Liver (tissue), 9 donors: ENCODE data around the gene ASPHD1. TPM values are rescaled to one million over a fixed set of nuclear protein-coding genes. Genes with fewer than 3 reads are reported as not detected.

ENCODE experiments used
- DNase-seq: peaks from one replicate; pipeline ENCODE4 v3.0.0-alpha.2; 2017; ENCODE audit warnings: low spot score
- H3K27ac ChIP-seq, 2 donors: one replicate each; pipeline ENCODE4 v1.7.0; 2013; ENCODE audit warnings: inconsistent platforms in 2 of 2, low read length in 2 of 2, control low read depth in 1 of 2, low read depth in 1 of 2, mild to moderate bottlenecking in 1 of 2
- H3K27me3 ChIP-seq, 4 donors: one replicate each; pipeline versions ENCODE4 v1.6.1 to v1.7.0; 2013; ENCODE audit warnings: low read length in 3 of 4, inconsistent platforms in 1 of 4, mild to moderate bottlenecking in 1 of 4, moderate library complexity in 1 of 4; ENCODE audit not compliant: control insufficient read depth in 4 of 4, insufficient read depth in 4 of 4
- H3K36me3 ChIP-seq, 4 donors: one replicate each; pipeline versions ENCODE4 v1.6.1 to v1.7.0; 2013; ENCODE audit warnings: low read length in 3 of 4, mild to moderate bottlenecking in 3 of 4, low read depth in 1 of 4, moderate library complexity in 1 of 4; ENCODE audit not compliant: control insufficient read depth in 4 of 4, insufficient read depth in 3 of 4
- H3K4me1 ChIP-seq, 4 donors: one replicate each; pipeline versions ENCODE4 v1.6.1 to v1.7.0; 2013; ENCODE audit warnings: low read length in 3 of 4, mild to moderate bottlenecking in 3 of 4, moderate library complexity in 1 of 4; ENCODE audit not compliant: control insufficient read depth in 4 of 4, insufficient read depth in 4 of 4
- H3K4me3 ChIP-seq, 3 donors: one replicate each; pipeline versions ENCODE4 v1.6.1 to v1.7.0; 2013; ENCODE audit warnings: low read length in 3 of 3, control low read depth in 1 of 3, low read depth in 1 of 3, mild to moderate bottlenecking in 1 of 3
- H3K9ac ChIP-seq, 2 donors: one replicate each; pipeline ENCODE4 v1.7.0; 2013; ENCODE audit warnings: low read length in 2 of 2, mild to moderate bottlenecking in 2 of 2, moderate library complexity in 2 of 2, control low read depth in 1 of 2, low read depth in 1 of 2
- H3K9me3 ChIP-seq, 4 donors: one replicate each; pipeline versions ENCODE4 v1.6.1 to v1.7.0; 2013; ENCODE audit warnings: low read length in 3 of 4; ENCODE audit not compliant: control insufficient read depth in 4 of 4
- EGR1 ChIP-seq, 2 donors: IDR thresholded peaks; 2 replicates each; pipeline ENCODE4 v1.6.1; 2016 to 2018; ENCODE audit warnings: antibody characterized with exemption in 2 of 2, low read depth in 2 of 2
- FOXA1 ChIP-seq: IDR thresholded peaks from 2 replicates; pipeline ENCODE4 v1.6.1; 2016; ENCODE audit warnings: antibody characterized with exemption
- FOXA2 ChIP-seq: IDR thresholded peaks from 2 replicates; pipeline ENCODE4 v1.6.1; 2016; ENCODE audit warnings: antibody characterized with exemption
- GABPA ChIP-seq, 2 donors: IDR thresholded peaks in 1 of 2; conservative IDR thresholded peaks in 1 of 2; 2 replicates each; pipeline ENCODE4 v1.6.1; 2016; ENCODE audit warnings: antibody characterized with exemption in 2 of 2, mild to moderate bottlenecking in 1 of 2, moderate library complexity in 1 of 2
- HNF4A ChIP-seq, 2 donors: conservative IDR thresholded peaks; 2 replicates each; pipeline ENCODE4 v1.6.1; 2016; ENCODE audit warnings: antibody characterized with exemption in 2 of 2, mild to moderate bottlenecking in 2 of 2
- HNF4G ChIP-seq: IDR thresholded peaks from 2 replicates; pipeline ENCODE4 v1.6.1; 2016; ENCODE audit warnings: antibody characterized with exemption
- JUND ChIP-seq, 2 donors: IDR thresholded peaks; 2 replicates each; pipeline ENCODE4 v1.6.1; 2016; ENCODE audit warnings: antibody characterized with exemption in 2 of 2
- NR2F2 ChIP-seq: IDR thresholded peaks from 2 replicates; pipeline ENCODE4 v1.6.1; 2016; ENCODE audit warnings: antibody characterized with exemption
- RAD21 ChIP-seq, 2 donors: IDR thresholded peaks; 2 replicates each; pipeline ENCODE4 v1.6.1; 2016; ENCODE audit warnings: antibody characterized with exemption in 2 of 2, mild to moderate bottlenecking in 2 of 2
- RXRA ChIP-seq, 2 donors: IDR thresholded peaks; 2 replicates each; pipeline ENCODE4 v1.6.1; 2017 to 2018; ENCODE audit warnings: antibody characterized with exemption in 2 of 2, mild to moderate bottlenecking in 1 of 2
- TAF1 ChIP-seq: conservative IDR thresholded peaks from 2 replicates; pipeline ENCODE4 v1.6.1; 2016; ENCODE audit warnings: antibody characterized with exemption, mild to moderate bottlenecking
- YY1 ChIP-seq: IDR thresholded peaks from 2 replicates; pipeline ENCODE4 v1.6.1; 2016; ENCODE audit warnings: antibody characterized with exemption, mild to moderate bottlenecking
- WGBS: extraction: QIAGEN DNeasy Blood & Tissue Kit; methylation state at CpG from one replicate; pipeline ENCODE4 v1.1.7; 2013; 5-methylcytosine and 5-hydroxymethylcytosine counted together
- polyA plus RNA-seq, 2 donors: library from polyadenylated mRNA; stranded (reverse) in 1 of 2; unstranded in 1 of 2; fragments of 200-250 nt in 1 of 2; fragments of >200 nt in 1 of 2; fragmentation: Nextera tagmentation in 1 of 2; extraction: Ambion mirVana in 1 of 2; gene quantifications; one replicate each; pipeline versions ENCODE4 v1.2.1 to v1.2.3, GENCODE V29; 2013 to 2015
- total RNA-seq, 2 donors: library from RNA; depleted of rRNA; stranded (reverse); fragments of >200 nt; gene quantifications; one replicate each; pipeline ENCODE4 v1.2.3, GENCODE V29; 2014
- TF ChIP-seq, protein P1 (sequence below): IDR thresholded peaks from 2 replicates; pipeline ENCODE4 v1.6.1; 2016; ENCODE audit warnings: antibody characterized with exemption
- TF ChIP-seq, protein P2 (sequence below): fragments of 150-350 bp; IDR thresholded peaks from 2 replicates; pipeline ENCODE4 v1.5.1; 2017; ENCODE audit warnings: improper control_type of control experiment, low read depth, low read length; ENCODE audit not compliant: missing input control
- TF ChIP-seq, protein P3 (sequence below): IDR thresholded peaks from 2 replicates; pipeline ENCODE4 v1.6.1; 2016; ENCODE audit warnings: antibody characterized with exemption
- TF ChIP-seq, protein P4 (sequence below): IDR thresholded peaks from 2 replicates; pipeline ENCODE4 v1.6.1; 2016; ENCODE audit warnings: antibody characterized with exemption
- donor health status: healthy.
- donor health status: healthy.
- donor health status: healthy.
- donor health status: healthy.
- donor health status: healthy.

ASPHD1 gene
- total and polyA plus RNA-seq, 4 donors, result 0.25 to 0.28 TPM; not detected in 2

DNA sequence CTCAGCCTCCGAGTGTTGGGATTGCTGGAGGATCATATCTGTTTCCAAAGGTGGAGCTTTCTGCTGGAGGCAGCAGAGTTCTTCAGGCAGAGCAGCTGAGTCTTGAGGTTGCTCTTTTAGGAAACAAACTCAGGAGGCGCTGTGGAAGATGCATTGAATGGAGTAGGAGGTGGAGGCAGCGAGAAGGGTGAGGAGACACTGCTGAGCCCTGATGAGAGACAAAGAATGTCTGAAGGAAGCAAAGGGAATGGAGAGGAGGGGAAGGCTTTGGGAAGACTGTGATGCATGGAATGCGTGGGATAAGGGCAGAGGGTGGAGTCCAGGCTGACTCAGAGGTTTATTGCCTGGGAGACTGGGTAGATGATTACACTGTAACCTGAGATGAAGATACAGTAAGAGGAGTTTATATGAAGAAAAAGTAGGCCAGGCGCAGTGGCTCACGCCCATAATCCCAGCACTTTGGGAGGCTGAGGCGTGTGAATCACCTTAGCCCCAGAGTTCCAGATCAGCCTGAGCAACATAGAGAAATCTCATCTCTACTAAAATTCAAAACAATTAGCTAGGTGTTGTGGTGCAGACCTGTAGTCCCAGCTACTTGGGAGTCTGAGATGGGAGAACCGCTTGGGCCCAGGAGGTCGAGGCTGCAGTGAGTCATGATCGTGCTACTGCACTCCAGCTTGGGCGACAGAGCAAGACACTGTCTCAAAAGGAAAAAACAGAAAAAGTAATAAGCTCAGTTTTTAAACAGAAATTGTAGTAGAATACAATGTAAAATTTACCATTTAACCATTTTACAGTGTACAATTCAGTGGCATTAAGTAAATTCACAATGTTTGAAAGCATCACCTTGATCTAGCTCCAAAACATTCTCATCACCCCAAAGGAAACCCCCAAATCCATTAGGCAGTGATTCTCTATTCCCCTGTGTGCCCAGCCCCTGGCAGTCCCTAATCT is 43.8 kb downstream of the ASPHD1 start:
- TF ChIP-seq RAD21 (IDR thresholded peaks at IDR 0.05) (no peak), EGR1 (IDR thresholded peaks at IDR 0.05; ENCODE audit: low read depth in 2 of 2) (no peak), JUND (IDR thresholded peaks at IDR 0.05) (no peak), GABPA (IDR thresholded peaks at IDR 0.05 in 1 of 2, conservative IDR thresholded peaks at IDR 0.05 in 1 of 2) (no peak), HNF4G (no peak), FOXA1 (no peak), HNF4A (conservative IDR thresholded peaks at IDR 0.05) (no peak), NR2F2 (no peak), YY1 (no peak), FOXA2 (no peak), TAF1 (no peak), RXRA (IDR thresholded peaks at IDR 0.05) (no peak)
- TF ChIP-seq, protein P1, sequence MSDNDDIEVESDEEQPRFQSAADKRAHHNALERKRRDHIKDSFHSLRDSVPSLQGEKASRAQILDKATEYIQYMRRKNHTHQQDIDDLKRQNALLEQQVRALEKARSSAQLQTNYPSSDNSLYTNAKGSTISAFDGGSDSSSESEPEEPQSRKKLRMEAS, result no peak
- TF ChIP-seq, protein P2, sequence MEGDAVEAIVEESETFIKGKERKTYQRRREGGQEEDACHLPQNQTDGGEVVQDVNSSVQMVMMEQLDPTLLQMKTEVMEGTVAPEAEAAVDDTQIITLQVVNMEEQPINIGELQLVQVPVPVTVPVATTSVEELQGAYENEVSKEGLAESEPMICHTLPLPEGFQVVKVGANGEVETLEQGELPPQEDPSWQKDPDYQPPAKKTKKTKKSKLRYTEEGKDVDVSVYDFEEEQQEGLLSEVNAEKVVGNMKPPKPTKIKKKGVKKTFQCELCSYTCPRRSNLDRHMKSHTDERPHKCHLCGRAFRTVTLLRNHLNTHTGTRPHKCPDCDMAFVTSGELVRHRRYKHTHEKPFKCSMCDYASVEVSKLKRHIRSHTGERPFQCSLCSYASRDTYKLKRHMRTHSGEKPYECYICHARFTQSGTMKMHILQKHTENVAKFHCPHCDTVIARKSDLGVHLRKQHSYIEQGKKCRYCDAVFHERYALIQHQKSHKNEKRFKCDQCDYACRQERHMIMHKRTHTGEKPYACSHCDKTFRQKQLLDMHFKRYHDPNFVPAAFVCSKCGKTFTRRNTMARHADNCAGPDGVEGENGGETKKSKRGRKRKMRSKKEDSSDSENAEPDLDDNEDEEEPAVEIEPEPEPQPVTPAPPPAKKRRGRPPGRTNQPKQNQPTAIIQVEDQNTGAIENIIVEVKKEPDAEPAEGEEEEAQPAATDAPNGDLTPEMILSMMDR, result no peak
- TF ChIP-seq, protein P3, sequence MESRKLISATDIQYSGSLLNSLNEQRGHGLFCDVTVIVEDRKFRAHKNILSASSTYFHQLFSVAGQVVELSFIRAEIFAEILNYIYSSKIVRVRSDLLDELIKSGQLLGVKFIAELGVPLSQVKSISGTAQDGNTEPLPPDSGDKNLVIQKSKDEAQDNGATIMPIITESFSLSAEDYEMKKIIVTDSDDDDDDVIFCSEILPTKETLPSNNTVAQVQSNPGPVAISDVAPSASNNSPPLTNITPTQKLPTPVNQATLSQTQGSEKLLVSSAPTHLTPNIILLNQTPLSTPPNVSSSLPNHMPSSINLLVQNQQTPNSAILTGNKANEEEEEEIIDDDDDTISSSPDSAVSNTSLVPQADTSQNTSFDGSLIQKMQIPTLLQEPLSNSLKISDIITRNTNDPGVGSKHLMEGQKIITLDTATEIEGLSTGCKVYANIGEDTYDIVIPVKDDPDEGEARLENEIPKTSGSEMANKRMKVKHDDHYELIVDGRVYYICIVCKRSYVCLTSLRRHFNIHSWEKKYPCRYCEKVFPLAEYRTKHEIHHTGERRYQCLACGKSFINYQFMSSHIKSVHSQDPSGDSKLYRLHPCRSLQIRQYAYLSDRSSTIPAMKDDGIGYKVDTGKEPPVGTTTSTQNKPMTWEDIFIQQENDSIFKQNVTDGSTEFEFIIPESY, result no peak
- Histone ChIP-seq H3K4me3 (no peak overlapping the region), H3K36me3 (no peaks in the 10 kb centered on the region), H3K9ac (no peak overlapping the region), H3K27ac (no peak overlapping the region), H3K9me3 (peaks cover 0 to 3% (median 0%) of the 10 kb centered on the region in 4 donors), H3K4me1 (no peaks in the 10 kb centered on the region), H3K27me3 (no peaks in the 10 kb centered on the region)
- WGBS, result 77% methylated on average over 11 of the region's 11 CpGs
- DNase-seq, result no peak

DNA sequence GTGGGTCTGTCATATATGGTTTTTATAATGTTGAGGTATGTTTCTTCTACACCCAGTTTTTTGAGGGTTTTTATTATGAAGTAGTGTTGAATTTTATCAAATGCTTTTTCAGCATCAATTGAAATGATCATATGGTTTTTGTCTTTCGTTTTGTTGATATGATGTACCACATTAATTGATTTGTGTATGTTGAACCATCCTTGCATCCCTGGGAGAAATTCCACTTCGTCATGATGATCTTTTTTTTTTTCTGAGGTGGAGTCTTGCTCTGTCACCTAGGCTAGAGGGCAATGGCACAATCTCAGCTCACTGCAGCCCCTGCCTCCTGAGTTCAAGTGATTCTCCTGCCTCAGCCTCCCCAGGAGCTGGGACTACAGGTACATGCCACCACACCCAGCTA is 47.6 kb downstream of the ASPHD1 start:
- no peak for DNase-seq
- no peak overlapping the region for H3K27ac ChIP-seq
- H3K4me1 ChIP-seq, result no peaks in the 10 kb centered on the region
- H3K9ac ChIP-seq, result no peak overlapping the region
- TF ChIP-seq TAF1 (no peak), JUND (IDR thresholded peaks at IDR 0.05) (no peak), EGR1 (IDR thresholded peaks at IDR 0.05; ENCODE audit: low read depth in 2 of 2) (no peak), HNF4G (no peak), GABPA (IDR thresholded peaks at IDR 0.05 in 1 of 2, conservative IDR thresholded peaks at IDR 0.05 in 1 of 2) (no peak), RAD21 (IDR thresholded peaks at IDR 0.05) (no peak), FOXA1 (no peak), FOXA2 (no peak)
- TF ChIP-seq, protein P4, sequence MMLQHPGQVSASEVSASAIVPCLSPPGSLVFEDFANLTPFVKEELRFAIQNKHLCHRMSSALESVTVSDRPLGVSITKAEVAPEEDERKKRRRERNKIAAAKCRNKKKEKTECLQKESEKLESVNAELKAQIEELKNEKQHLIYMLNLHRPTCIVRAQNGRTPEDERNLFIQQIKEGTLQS, result no peak
- TF ChIP-seq, protein P1, result no peak
- H3K9me3 ChIP-seq, result no peaks in the 10 kb centered on the region
- no peaks in the 10 kb centered on the region for H3K36me3 ChIP-seq
- WGBS, result 76% methylated on average over 2 of the region's 2 CpGs
- no peak overlapping the region for H3K4me3 ChIP-seq
- H3K27me3 ChIP-seq, result no peaks in the 10 kb centered on the region
